Stimulated activated CD4-positive, alpha-beta T cell treated with anti-CD3 and anti-CD28 coated beads, Interleukin-2, amount 100 ng/mL, for 24 hours (primary cell): Measurements from ENCODE around the gene ZNF398.
"Not testable (repeated sequence)": the region's sequence is repeated elsewhere in the genome, so short reads cannot be mapped to it uniquely, and the experiment has no call there.

Experiments used
- DNase-seq, 2 donors: peaks; one replicate each; pipeline ENCODE4 v3.0.0-alpha.2; 2020

The ZNF398 gene, protein sequence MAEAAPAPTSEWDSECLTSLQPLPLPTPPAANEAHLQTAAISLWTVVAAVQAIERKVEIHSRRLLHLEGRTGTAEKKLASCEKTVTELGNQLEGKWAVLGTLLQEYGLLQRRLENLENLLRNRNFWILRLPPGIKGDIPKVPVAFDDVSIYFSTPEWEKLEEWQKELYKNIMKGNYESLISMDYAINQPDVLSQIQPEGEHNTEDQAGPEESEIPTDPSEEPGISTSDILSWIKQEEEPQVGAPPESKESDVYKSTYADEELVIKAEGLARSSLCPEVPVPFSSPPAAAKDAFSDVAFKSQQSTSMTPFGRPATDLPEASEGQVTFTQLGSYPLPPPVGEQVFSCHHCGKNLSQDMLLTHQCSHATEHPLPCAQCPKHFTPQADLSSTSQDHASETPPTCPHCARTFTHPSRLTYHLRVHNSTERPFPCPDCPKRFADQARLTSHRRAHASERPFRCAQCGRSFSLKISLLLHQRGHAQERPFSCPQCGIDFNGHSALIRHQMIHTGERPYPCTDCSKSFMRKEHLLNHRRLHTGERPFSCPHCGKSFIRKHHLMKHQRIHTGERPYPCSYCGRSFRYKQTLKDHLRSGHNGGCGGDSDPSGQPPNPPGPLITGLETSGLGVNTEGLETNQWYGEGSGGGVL

DNA sequence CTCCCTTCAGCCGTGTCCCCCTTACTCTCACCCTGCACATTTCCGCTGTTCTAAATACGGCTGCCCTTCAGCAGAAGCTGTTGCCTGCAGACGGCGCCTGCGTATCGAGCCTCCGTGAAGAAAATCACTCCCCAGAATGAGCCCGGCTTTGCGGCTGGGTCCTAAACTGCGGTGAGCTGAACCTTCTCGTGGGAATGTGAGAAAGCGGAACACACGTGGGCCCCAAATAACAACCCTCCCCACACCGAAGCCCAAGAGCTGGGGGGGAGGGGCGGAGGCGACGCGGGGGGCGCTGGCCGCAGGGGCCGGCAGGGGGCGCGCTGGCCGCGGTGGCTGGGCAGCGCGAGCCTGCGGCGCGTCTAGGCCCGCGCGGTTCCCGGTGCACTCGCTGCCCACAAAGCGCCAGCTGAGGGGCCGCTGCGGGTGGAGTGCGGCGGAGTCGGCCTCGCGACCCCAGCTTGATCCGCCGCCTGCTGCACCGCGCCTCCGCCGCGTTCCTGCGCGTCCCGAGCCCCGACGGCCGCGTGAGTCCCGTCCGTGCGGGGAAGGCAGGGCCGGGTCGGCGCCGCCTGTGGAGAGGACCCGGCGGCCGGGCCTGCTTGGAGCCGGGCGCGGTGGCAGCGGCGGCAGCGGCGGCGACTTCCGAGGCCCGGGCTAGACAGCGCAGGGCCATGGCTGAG lies at the start of gene ZNF398:
TSS of gene ZNF398 (plus strand) at position 382 of the 680 bp plus-strand sequence. CDS start at position 672, 290 bp downstream.
- peak; percentile 82 to 83 for DNase-seq

DNA sequence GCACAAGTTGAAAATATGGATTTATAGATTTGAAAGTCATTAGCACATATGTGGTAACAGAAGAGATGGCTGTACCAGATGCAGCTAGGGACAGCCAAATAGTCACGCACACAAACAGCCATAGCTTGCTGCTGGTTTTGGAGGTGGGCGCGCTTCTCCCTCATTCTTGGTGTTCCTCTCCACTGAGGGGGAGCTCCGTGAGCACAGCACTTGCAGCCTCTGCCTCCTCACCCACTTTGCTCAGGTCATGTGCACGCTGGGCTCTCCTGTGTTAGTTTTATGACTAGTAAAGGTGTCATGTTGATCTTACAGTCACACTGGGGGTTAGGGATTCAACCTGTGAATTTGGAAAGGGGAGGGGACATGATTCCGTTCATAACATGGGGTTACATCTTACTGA lies 48.2 kb upstream of the ZNF398 start:
- no peak for DNase-seq

DNA sequence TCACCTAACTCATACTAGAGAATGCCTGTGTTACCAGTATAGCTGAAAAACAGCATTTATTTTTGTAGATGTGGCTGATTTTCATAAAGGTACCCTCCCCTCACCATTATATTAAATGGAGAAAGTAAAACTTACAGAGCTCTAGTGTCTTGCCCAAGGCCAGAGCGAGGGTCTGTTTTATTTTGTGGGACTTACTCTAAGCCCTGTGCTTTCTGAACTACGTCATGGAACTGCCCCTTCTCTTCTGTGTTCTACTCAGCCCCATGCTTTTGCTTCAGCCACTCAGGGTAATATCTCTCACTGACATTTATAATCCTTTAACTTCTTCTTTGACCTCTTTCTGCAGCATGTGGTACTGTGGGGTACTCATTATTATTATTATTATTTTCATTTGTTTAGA lies 46.4 kb upstream of the ZNF398 start:
- DNase-seq = no peak

DNA sequence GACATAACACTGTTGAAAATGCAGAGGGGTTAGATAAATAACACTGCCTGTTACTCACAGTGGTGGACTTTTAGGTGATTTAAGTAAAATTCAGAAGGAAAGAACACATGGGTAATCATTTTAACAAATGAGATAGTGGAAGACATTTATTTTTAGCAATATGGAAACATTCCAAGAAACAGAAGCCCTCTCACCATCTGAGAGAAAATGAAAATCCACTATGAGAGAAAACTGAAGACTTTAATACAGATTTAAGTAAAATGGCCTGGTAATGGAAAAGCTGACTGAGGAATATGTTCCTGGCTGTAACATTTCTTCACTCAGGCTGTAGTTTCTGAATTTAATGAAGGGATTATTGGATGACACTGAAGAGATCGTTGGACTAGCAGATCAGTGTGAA lies 44.6 kb upstream of the ZNF398 start:
- no peak for DNase-seq

DNA sequence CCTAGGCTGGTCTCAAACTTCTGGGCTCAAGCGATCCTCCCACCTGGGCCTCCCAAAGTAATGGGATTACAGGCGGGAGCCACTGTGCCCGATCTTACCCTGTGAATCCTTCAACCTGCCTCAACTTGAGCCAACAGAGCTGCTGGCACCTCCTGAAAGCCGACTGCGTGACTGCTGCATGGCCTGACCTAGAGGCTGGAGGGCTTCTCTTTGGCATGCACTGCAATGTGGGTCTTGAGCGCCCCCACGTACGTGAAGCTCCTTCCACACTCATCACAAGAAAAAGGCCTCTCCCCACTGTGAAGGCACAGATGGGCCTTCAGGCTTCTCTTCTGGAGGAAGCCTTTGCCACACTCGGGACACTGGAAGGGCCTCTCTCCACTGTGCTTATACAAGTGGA lies 43.8 kb upstream of the ZNF398 start:
- DNase-seq = no peak

DNA sequence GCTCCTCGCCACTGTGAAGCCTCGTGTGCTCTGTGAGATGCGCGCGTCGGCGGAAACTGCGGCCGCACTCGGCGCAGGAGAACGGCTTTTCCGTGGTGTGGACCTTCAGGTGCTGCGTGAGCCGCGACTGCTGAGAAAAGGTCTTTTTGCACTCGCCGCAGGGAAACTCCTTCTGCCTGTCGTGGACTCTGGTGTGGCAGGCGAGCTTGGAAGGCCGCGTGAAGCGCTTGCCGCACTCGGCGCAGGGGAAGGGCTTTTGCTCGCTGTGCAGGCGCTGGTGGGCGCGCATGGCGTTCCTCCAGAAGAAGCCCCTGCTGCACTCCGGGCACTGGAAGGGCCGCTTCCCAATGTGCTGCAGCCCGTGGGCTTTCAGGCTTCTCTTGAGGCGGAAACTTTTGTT lies 43.0 kb upstream of the ZNF398 start:
- DNase-seq = no peak

DNA sequence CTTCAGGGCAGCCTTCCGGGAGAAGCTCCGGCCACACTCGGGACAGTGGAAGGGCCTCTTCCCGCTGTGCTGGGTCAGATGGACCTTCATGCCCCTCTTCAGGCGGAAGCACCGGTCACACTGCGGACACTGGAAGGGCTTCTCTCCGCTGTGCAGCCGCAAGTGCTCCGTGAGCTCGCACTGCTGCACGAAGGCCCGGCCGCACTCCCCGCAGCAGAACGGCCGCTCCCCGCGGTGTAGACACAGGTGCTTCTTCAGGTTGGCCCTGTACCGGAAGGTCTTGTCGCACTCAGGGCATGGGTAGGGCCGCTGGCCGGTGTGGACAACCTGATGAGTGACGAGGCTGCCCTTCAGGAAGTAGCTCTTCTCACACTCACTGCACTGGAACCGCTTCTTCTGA lies 42.5 kb upstream of the ZNF398 start:
- no peak for DNase-seq

DNA sequence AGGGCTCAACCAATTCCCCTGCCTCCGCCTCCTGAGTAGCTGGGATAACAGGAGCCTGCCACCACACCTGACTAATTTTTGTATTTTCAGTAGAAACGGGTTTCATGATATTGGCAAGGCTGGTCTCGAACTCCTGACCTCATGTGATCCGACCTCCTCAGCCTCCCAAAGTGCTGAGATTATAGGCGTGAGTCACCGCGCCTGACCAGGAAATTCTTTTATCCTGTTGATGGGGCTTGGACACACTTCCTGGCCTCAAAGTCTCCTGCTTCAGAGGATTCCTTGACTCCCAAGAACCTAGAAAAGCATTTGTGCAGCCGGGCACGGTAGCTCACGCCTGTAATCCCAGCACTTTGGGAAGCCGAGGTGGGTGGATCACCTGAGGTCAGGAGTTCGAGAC lies 37.3 kb upstream of the ZNF398 start:
- no peak for DNase-seq

DNA sequence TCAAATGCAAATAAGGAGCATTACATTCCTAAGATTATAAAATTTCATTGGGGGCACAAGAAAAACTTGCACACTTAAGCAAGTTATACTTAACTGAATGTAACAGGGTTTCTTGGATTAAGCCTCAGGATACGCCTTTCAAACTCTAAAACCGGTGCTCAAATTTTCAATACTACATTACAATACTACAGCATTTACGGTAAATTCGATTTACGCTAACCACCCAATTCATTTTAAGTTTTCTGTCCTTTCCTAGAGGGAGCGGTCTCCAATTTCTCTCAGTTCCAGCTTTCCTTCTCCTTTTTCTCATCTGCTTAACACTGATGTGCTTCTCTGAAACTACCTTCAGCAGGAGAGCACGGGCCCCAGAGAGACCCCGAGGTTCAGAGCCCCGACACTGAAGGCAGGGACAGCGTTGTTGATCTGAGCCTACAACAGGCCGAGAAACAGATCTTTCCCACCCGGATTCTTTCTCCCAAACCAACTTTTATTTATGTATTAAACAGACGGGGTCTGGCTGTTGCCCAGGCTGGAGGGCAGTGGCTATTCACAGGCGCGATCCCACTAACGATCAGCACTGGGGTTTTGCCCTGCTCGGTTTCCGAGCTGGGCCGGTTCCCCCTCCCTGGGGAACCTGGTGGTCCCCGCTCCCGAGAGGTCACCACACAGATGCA lies 21.9 kb upstream of the ZNF398 start:
- peak in 1 of 2 donors; percentile 37 for DNase-seq

DNA sequence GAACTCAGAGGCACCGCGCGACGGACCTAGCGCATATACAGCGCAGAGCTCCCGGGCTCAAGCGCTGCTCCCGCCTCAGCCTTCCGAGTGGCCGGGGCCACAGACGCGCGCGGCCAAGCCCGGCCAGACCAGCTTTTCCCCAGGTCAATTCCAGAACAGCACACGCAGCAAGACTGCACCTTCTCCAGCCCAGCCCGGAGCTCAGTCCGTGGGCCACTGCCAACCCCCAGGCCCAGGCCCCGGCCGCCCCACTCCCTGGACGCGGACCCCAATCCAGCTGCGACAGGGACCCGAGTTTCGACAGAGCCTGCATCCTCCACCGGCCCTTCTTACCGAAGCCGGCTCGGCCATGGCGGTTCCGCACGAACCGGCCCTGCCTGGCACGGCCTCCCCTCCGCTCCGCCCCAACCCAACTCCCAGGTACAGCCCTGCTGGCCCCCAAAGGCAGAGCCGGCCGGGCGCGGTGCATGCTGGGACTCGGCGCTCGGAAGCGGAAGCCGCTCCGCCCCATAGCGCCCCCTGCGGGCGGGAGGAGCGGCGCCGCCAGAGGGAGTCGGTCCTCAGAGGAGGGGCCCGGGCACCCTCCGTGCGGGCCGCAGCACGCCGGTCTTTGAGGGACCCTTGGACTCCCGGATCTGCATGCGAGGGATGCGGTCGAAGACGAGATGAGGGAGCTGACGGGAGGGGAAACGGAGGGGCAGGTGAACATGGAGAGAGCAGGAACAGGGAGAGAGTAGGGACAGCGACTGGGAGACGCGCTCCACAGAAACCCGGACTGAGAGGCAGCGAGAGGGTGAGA lies 21.2 kb upstream of the ZNF398 start, which contains the start of gene ZNF425:
TSS of gene ZNF425 (minus strand) at position 462 of the 799 bp plus-strand sequence. CDS start at position 351, 111 bp downstream.
- peak; percentile 96 for DNase-seq

DNA sequence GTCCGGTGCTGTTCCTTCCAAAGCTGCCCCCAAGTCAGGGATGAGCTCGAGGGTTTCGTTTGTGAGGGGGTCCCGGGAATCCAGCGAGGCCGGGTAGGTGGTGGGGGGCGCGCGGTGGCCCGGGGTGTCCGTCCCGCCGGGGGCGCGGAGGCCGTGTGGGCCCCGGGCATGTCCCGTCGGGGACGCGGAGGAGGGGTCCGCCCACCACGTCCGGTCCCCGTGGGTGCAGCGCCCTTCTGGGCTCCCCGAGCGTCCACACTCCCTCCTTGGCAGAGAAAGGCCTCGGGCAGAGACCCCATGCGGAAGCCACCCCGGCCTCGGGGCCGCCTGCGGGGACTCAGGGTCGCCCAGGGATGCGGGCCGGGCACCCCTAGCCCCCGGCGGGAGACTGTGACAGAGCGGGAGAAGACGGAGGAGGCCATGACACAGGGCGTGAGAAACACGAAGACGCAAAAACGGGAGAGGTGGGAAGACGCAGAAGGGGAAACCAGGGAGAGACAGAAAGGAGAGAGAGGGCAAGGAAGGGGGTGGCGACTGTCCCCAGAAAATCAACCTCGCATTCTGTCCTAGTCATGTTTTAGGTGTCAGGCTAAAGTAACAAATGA lies 20.5 kb upstream of the ZNF398 start:
- DNase-seq = peak; percentile 72 to 78

DNA sequence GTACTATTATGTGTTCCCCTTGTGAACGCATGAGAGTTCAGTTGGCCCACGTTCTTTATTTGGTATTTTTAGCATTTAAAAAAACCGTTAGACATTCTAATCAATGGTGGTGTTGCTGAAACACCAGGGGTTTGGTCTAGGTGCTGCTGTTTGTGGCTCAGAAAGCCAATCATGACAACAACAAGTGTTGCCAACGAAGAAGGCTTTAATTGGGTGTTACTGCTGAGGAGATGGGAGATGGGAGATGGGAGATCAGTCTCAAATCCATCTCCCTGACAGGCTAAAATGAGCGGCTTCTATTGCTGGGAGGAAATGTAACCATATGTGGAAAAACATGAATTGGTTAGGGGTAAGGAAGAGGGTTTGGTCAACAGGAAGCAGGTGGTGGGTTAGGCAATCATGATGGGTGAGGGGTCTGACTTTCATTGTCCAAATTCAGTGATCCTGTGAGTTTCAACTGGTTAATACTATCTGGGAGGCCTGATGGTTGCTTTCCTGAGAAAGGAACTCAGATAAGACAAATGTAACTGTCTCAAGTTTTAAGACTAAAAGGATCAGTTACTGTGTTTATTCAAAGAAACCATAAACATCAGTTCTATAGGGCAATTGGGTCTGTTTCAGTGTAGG lies 16.6 kb upstream of the ZNF398 start:
- DNase-seq = no peak

DNA sequence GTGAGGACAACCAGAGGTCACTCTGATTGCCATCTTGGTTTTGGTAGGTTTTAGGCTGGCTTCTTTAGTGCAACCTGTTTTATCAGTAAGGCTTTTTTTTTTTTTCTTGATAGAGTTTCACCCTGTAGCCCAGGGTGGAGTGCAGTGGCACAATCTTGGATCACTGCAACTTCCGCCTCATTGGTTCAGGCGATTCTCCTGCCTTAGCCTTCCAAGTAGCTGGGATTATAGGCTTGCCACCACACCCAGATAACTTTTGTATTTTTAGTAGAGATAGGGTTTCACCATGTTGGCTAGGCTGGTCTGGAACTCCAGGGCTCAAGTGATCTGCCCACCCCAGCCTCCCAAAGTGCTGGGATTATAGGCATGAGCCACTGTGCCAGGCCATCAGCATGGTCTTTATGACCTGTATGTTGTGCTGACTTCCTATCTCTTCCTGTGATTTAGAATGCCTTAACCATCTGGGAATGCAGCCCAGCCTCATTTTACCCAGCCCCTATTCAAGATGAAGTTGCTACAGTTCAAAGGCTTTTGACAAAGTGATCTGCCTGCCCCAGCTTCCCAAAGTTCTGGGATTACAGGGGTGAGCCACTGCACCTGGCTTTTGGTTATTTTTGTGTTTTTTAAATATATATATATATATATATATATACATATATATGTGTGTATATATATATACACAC lies 14.1 kb upstream of the ZNF398 start:
- no peak for DNase-seq

DNA sequence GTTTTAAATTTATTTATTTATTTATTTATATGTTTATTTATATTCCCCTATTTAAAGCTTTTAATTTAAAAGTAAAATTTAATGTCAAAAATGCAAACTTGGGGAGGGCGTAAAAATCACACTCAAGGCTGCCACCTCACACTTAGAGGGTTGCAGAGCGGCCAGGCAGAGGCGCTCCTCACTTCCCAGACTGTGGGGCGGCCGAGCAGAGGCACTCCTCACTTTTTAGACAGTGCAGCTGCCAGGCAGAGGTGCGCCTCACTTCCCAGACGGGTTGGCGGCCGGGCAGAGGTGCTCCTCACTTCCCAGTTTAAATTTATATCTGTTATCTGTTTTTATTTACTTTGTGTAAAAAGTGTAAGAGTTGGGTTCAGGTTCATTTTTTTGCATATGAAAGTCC lies 11.1 kb upstream of the ZNF398 start:
- no peak for DNase-seq

DNA sequence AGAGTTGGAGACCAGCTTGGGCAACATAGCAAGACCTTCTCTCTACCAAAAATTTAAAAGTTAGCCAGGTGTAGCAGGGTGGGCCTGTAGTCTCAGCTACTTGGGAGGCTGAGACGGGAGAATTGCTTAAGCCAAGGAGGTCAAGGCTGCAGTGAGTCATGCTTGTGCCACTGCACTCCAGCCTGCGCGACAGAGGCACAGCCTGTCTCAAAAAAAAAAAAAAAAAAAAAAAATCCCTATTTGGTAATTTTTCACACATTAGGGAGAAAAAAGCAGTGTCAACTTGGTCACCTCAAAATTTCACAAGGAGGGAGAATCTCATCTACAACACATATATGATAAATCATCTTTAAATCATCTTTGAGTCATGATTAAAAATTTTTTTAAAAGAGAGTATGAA lies 6.4 kb upstream of the ZNF398 start:
- no peak for DNase-seq

DNA sequence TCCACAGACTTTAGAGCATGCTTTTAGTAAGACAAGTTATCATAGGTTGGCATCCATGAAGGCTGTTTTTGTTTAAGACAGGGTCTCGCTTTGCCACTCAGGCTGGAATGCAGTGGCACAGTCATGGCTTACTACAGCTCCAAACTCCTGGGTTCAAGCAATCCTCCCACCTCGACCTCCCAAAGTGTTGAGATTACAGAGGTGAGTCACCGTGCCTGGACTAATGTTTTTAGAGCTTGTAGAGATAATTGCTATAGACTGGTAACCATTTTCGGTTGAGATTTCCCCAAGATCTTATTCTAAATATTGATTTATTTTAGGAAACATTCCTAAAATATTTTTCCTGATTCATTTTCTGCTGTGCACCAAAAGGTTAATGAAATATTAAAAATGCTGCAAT lies 5.4 kb upstream of the ZNF398 start:
- DNase-seq = no peak

DNA sequence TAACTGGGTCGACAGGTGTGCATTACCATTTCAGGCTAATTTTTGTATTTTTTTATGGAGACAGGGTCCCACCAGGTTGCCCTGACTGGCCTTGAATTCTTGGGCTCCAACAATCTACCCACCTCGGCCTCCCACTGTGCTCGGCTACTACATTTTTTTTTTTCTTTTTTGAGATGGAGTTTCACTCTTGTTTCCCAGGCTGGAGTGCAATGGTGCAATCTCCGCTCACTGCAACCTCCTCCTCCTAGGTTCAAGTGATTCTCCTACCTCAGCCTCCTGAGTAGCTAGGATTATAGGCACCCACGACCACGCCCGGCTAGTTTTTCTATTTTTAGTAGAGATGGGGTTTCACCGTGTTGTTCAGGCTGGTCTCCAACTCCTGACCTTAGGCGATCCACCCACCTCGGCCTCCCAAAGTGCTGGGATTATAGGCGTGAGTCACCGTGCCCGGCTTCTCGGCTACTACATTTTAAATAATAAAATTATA lies 2.8 kb upstream of the ZNF398 start:
- not testable (repeated sequence) for DNase-seq

DNA sequence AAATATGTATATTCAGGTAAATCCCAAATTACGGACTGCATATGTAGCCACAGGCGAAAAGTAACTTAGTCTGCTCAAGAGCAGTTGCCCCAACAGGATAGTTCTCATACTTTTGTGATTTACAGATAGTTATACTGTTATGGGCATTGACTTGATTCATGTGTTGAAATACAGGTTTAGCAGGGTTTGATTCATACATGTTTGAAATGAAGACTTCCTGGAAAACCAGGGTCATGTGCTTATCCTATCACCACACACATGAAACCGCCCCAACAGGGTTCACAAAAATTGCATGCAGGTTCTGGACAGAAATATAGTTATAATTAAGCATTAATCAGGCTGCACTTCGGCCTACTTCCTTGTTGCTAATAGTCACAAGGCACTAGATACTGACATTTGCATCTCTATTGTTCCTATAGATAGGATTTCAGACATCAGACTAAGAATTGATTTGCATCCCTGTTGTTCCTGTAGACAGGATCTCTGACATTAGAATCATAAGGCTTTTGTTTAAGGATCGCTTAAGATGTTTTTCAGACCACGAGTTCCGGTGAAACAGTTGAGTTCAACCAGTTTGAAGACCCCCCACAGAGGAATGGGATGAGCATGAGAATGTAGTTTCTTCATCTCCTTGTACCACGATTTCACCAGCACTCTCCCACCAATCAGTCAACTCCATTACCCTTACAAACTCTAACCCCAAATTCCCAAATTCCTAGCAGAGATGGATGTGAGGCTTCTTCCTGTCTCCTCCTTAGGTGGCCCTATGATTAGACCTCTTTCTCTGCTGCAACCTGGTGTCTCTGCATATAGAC lies 2.0 kb upstream of the ZNF398 start:
- DNase-seq = no peak

DNA sequence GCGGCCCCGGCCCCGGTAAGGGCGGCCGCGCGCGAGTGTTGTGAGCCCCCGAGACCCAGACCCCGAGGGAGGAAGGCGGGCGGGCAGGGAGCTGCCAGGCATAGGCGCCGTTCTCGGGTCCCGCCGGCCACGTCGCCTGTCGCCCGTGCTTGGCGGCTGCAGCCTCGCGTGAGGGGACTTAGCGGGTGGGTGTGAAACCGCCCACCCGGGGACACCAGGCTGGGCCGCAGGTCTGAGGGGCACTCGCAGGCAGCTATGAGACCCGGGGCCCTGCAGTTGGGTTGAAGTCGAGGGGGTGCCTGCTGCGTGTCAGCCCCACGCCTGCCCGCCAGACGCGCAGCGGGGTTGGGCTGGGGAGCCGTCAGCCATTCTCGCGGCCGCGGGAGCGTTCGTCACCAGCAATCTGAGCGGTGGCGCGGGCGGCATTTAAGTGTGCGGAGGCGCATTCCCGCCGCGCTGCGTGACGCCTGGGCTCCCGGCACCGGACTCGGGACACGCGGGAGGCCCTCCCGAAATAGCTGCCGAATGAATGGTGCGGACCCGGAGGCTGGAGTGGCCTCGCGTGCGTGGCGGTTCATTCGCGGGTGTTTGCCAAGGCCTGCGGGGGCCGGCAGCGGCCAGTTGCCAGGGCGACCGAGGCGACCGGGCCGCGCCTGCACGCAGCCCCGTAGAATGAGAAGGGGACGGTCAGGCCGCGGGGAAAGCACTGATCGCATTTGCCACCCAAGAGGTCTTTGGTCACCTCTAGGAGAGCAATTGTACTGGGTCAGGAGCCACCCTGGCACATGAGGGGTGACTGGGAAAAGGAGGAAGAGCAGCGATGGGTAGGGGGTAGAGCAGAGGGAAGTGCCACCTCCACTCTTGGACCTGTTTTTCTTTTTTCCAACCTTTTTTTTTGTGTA lies 750 bp downstream of the ZNF398 start:
- peak; percentile 69 to 71 for DNase-seq
